SK-N-MC (cell line): ENCODE data around the gene ROS1.
"Not testable (repeated sequence)": the region's sequence is repeated elsewhere in the genome, so short reads cannot be mapped to it uniquely, and the experiment has no call there.

Experiments
- DNase-seq: peaks from one replicate; pipeline ENCODE4 v3.0.0-alpha.2; 2011; ENCODE audit warnings: low read depth, low spot score
- H3K27ac ChIP-seq: fragments of 200-600 bp; sonication (generic); 2 replicates; pipeline ENCODE4 v1.5.1; 2016; ENCODE audit warnings: mixed run types
- H3K36me3 ChIP-seq: fragments of 200-600 bp; sonication (generic); 2 replicates; pipeline ENCODE4 v1.6.1; 2017; ENCODE audit warnings: antibody characterized with exemption, low read length, mixed read lengths; ENCODE audit not compliant: insufficient read depth
- H3K4me3 ChIP-seq: fragments of 200-600 bp; sonication (generic); 2 replicates; pipeline ENCODE4 v1.5.1; 2016
- H3K9ac ChIP-seq: fragments of 200-600 bp; sonication (generic); 2 replicates; pipeline ENCODE4 v1.8.0; 2017; ENCODE audit warnings: mixed run types, mixed read lengths; ENCODE audit not compliant: insufficient read length
- H3K9me3 ChIP-seq: fragments of 200-600 bp; sonication (generic); 2 replicates; pipeline ENCODE4 v1.6.1; 2017; ENCODE audit warnings: low read depth, mild to moderate bottlenecking, antibody characterized with exemption, low read length, moderate library complexity, mixed read lengths
- EZH2 ChIP-seq: fragments of 200-600 bp; sonication (generic); IDR thresholded peaks from one replicate; pipeline ENCODE4 v1.6.1; 2017; ENCODE audit warnings: antibody characterized with exemption
- FOXP2 ChIP-seq: optimal IDR thresholded peaks from 2 replicates; pipeline ENCODE3; 2011; ENCODE audit warnings: mild to moderate bottlenecking, moderate library complexity; ENCODE audit not compliant: insufficient read depth; ENCODE audit errors: extremely low read length, control extremely low read depth
- POLR2AphosphoS5 ChIP-seq: IDR thresholded peaks from 2 replicates; pipeline ENCODE4 v1.6.1; 2012; ENCODE audit warnings: mild to moderate bottlenecking, low read depth, low read length, borderline replicate concordance

ROS1 gene

GRCh38 chr6:117425431-117426153 lies at the start of gene ROS1:
Gene ROS1 (minus strand): TSS chr6:117425942. CDS start chr6:117425656, 286 bp downstream.
- Histone ChIP-seq H3K4me3 (no peak within 1 kb of the TSS), H3K27ac (no peak within 1 kb of the TSS), H3K36me3 (no peaks in the 10 kb centered on the region), H3K9ac (no peak within 1 kb of the TSS), H3K9me3 (no peaks in the 10 kb centered on the region)
- DNase-seq = no peak
- TF ChIP-seq POLR2AphosphoS5 (no peak), EZH2 (no peak), FOXP2 (no peak)

- Histone ChIP-seq H3K36me3 (no peaks in the 10 kb centered on the region), H3K9me3 (no peaks in the 10 kb centered on the region), H3K4me3 (no peak overlapping the region), H3K27ac (no peak overlapping the region), H3K9ac (no peak overlapping the region)
- no peak for DNase-seq
- no peak for TF ChIP-seq FOXP2
- no peak for TF ChIP-seq EZH2
- no peak for TF ChIP-seq POLR2AphosphoS5
Measured at GRCh38 chr6:117473401-117473800, 47.7 kb upstream of the ROS1 start.

GRCh38 chr6:117472667-117473066 lies 46.9 kb upstream of the ROS1 start:
- TF ChIP-seq POLR2AphosphoS5 (no peak), FOXP2 (no peak), EZH2 (no peak)
- no peak overlapping the region for H3K4me3 ChIP-seq

GRCh38 chr6:117469791-117470190 lies 44.0 kb upstream of the ROS1 start:
- no peak overlapping the region for H3K4me3 ChIP-seq
- no peak overlapping the region for H3K27ac ChIP-seq
- no peak for TF ChIP-seq POLR2AphosphoS5
- H3K9me3 ChIP-seq = no peaks in the 10 kb centered on the region
- DNase-seq = no peak
- no peaks in the 10 kb centered on the region for H3K36me3 ChIP-seq
- H3K9ac ChIP-seq = no peak overlapping the region

More at GRCh38 chr6:117472667-117473066, 46.9 kb upstream of the ROS1 start:
- Histone ChIP-seq H3K27ac (no peak overlapping the region), H3K36me3 (no peaks in the 10 kb centered on the region), H3K9me3 (no peaks in the 10 kb centered on the region), H3K9ac (no peak overlapping the region)
- no peak for DNase-seq

GRCh38 chr6:117469356-117469755 lies 43.6 kb upstream of the ROS1 start:
- Histone ChIP-seq H3K4me3 (no peak overlapping the region), H3K27ac (no peak overlapping the region), H3K9me3 (no peaks in the 10 kb centered on the region), H3K9ac (no peak overlapping the region), H3K36me3 (no peaks in the 10 kb centered on the region)
- TF ChIP-seq FOXP2 = no peak
- no peak for TF ChIP-seq EZH2
- no peak for TF ChIP-seq POLR2AphosphoS5
- no peak for DNase-seq

- DNase-seq, H3K9ac ChIP-seq, H3K36me3 ChIP-seq, H3K27ac ChIP-seq, H3K4me3 ChIP-seq, H3K9me3 ChIP-seq: not testable (repeated sequence)
Measured at GRCh38 chr6:117468527-117468926, 42.8 kb upstream of the ROS1 start.

- H3K9me3 ChIP-seq = no peaks in the 10 kb centered on the region
- TF ChIP-seq EZH2 (no peak), POLR2AphosphoS5 (no peak), FOXP2 (no peak)
- DNase-seq = no peak
Measured at GRCh38 chr6:117467876-117468275, 42.1 kb upstream of the ROS1 start.

GRCh38 chr6:117465691-117466090 lies 39.9 kb upstream of the ROS1 start:
- DNase-seq = no peak
- H3K9me3 ChIP-seq = no peaks in the 10 kb centered on the region
- no peak for TF ChIP-seq EZH2
- TF ChIP-seq FOXP2 = no peak
- no peak for TF ChIP-seq POLR2AphosphoS5
- H3K27ac ChIP-seq = no peak overlapping the region
- no peak overlapping the region for H3K4me3 ChIP-seq
- no peaks in the 10 kb centered on the region for H3K36me3 ChIP-seq
- H3K9ac ChIP-seq = no peak overlapping the region

More at GRCh38 chr6:117467876-117468275, 42.1 kb upstream of the ROS1 start:
- H3K27ac ChIP-seq = no peak overlapping the region
- no peak overlapping the region for H3K4me3 ChIP-seq
- no peak overlapping the region for H3K9ac ChIP-seq
- no peaks in the 10 kb centered on the region for H3K36me3 ChIP-seq

- Histone ChIP-seq H3K4me3 (no peak overlapping the region), H3K36me3 (no peaks in the 10 kb centered on the region), H3K9me3 (no peaks in the 10 kb centered on the region), H3K27ac (no peak overlapping the region), H3K9ac (no peak overlapping the region)
- TF ChIP-seq EZH2 = no peak
- TF ChIP-seq FOXP2 = no peak
- no peak for TF ChIP-seq POLR2AphosphoS5
- DNase-seq = no peak
Measured at GRCh38 chr6:117464700-117465099, 39.0 kb upstream of the ROS1 start.
